22Rv1 (cell line): ENCODE measurements around the gene RMI2.
A peak's percentile ranks its signal among the peaks of the same experiment; 100 is the strongest.

Source experiments
- H3K27ac ChIP-seq: fragments of 450-650 bp; 2 replicates; pipeline ENCODE4 v1.5.1; 2017
- CTCF ChIP-seq: fragments of 450-650 bp; IDR thresholded peaks from 2 replicates; pipeline ENCODE4 v1.5.1; 2017; ENCODE audit warnings: mild to moderate bottlenecking
- ZFX ChIP-seq: fragments of 450-650 bp; IDR thresholded peaks from 2 replicates; pipeline ENCODE4 v1.6.1; 2017; ENCODE audit warnings: antibody characterized with exemption, borderline replicate concordance

RMI2 gene

GRCh38 chr16:11350921-11351335 lies 5.7 kb downstream of the RMI2 start:
- no peak for TF ChIP-seq CTCF
- TF ChIP-seq ZFX: no peak
- H3K27ac ChIP-seq: no peak overlapping the region

GRCh38 chr16:11353158-11353557 lies 7.9 kb downstream of the RMI2 start:
- no peak for TF ChIP-seq CTCF
- TF ChIP-seq ZFX: no peak
- no peak overlapping the region for H3K27ac ChIP-seq

GRCh38 chr16:11354407-11354732 lies 9.1 kb downstream of the RMI2 start:
- no peak for TF ChIP-seq ZFX
- no peak for TF ChIP-seq CTCF

GRCh38 chr16:11354733-11355574 lies 9.7 kb downstream of the RMI2 start:
- H3K27ac ChIP-seq: no peak overlapping the region
- TF ChIP-seq CTCF (no peak), ZFX (no peak)

More at GRCh38 chr16:11354407-11354732, 9.1 kb downstream of the RMI2 start:
- H3K27ac ChIP-seq: no peak overlapping the region

- no peak overlapping the region for H3K27ac ChIP-seq
- TF ChIP-seq CTCF (no peak), ZFX (no peak)
Observed at GRCh38 chr16:11355862-11356261, 10.6 kb downstream of the RMI2 start.

GRCh38 chr16:11356573-11357331 lies 11.5 kb downstream of the RMI2 start:
- TF ChIP-seq ZFX (no peak), CTCF (peak; percentile 69)
- H3K27ac ChIP-seq: no peak overlapping the region

- no peak overlapping the region for H3K27ac ChIP-seq
- no peak for TF ChIP-seq ZFX
- TF ChIP-seq CTCF: no peak
Observed at GRCh38 chr16:11358531-11358930, 13.3 kb downstream of the RMI2 start.
